Activated T-helper 2 cell treated with anti-CD3 and anti-CD28 coated beads, Interferon-gamma antibody, Interleukin-2, Interleukin-4, amounts not matched to agents 10 μg/mL and 5 μg/mL and 100 μg/mL, durations not matched to agents 14 hours and 24 hours and 36 hours (primary cell): ENCODE measurements around the gene MYF5. TPM values are rescaled to one million over a fixed set of nuclear protein-coding genes. Genes with fewer than 3 reads are reported as not detected.

Experiments
- DNase-seq: peaks from one replicate; pipeline ENCODE4 v3.0.0; 2021; ENCODE audit warnings: low spot score
- H3K27ac Mint-ChIP-seq: one replicate; pipeline ENCODE4 v1.8.0; 2021; ENCODE audit warnings: mixed read lengths
- H3K27me3 Mint-ChIP-seq: one replicate; pipeline ENCODE4 v1.8.0; 2021; ENCODE audit warnings: low read depth, mixed read lengths
- H3K36me3 Mint-ChIP-seq: one replicate; pipeline ENCODE4 v1.8.0; 2021; ENCODE audit warnings: low read depth, mixed read lengths
- H3K4me1 Mint-ChIP-seq: one replicate; pipeline ENCODE4 v1.8.0; 2021; ENCODE audit warnings: low read depth, mixed read lengths
- H3K4me3 Mint-ChIP-seq: one replicate; pipeline ENCODE4 v1.8.0; 2021; ENCODE audit warnings: low read depth, mild to moderate bottlenecking, moderate library complexity, mixed read lengths
- H3K9me3 Mint-ChIP-seq: one replicate; pipeline ENCODE4 v1.8.0; 2021; ENCODE audit warnings: mixed read lengths
- intact Hi-C: fragments of 100-400 bp; cut with micrococcal nuclease; formaldehyde crosslinking; loops from one replicate; pipeline ENCODE4 v1.15.1; 2023
- total RNA-seq: library from RNA; stranded (reverse); gene quantifications from 2 replicates; pipeline ENCODE4 v1.2.3, GENCODE V29; 2022

The MYF5 gene
- total RNA-seq, 1 donor from 2014 or later, result not detected

DNA sequence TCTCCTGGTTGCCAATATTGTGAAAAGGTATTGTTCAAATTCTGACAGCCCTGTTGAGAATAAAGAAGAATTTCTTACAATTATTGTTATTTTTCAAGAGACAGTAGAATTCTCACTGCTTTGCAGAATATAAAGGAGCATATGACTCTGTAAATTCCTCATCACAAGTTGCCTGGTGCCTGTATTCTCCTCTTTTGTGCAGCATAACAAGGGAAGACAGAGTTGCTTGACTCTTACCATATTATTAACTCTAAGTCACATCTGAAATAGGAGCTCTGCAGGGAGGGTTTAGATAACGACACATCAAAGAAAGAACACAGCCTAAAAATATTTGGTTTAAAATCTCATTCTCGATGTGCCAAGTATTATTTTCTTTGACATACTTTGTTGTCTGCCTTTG lies 31.1 kb downstream of the MYF5 start:
- no peak overlapping the region for H3K4me3 Mint-ChIP-seq
- intact Hi-C loops, result no loop called here
- no peak for DNase-seq
- no peak overlapping the region for H3K27ac Mint-ChIP-seq
- no peaks in the 10 kb centered on the region for H3K36me3 Mint-ChIP-seq
- H3K9me3 Mint-ChIP-seq, result no peaks in the 10 kb centered on the region
- no peaks in the 10 kb centered on the region for H3K4me1 Mint-ChIP-seq
- H3K27me3 Mint-ChIP-seq, result no peaks in the 10 kb centered on the region

DNA sequence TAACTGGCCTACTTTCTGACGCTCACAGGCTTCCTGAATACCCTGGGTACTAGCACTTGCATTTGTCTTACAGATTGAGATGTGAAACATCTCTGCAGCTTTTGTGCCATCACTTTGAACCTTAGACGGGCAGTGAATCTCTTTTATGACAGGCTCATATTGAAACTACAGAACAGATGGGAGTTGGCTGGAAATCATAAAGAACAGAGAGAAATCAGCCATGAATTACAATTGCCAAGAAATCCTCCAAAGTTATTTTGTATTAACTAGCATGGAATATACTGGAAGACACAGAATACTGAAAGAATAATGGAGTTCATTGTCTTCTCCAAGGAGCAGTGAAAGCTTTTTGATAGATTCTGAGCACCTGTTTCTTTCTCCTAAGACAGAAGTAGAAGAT lies 32.7 kb downstream of the MYF5 start:
- Mint-ChIP-seq H3K4me1 (no peaks in the 10 kb centered on the region), H3K27me3 (no peaks in the 10 kb centered on the region), H3K9me3 (no peaks in the 10 kb centered on the region), H3K27ac (no peak overlapping the region), H3K4me3 (no peak overlapping the region), H3K36me3 (no peaks in the 10 kb centered on the region)
- intact Hi-C loops, result no loop called here
- no peak for DNase-seq

DNA sequence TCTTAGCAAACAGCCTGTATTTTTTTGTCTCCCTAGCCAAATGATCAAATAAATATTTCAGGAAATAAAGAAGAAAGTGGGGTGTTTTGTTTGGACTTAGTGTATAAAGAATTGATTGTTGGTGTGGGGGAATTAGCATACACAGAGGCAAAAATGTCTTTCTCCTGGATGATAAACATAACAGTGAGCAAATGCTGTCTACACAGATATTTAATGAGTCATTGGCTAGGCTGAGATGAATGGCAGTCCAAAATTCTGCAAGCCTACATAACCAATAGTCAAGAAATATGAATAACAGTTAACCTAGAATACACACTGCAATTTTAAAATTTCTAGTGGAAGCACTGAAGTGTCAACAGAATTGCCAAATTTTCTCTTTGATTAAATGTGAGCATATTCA lies 35.8 kb downstream of the MYF5 start:
- H3K36me3 Mint-ChIP-seq, result no peaks in the 10 kb centered on the region
- H3K27ac Mint-ChIP-seq, result no peak overlapping the region
- no peaks in the 10 kb centered on the region for H3K27me3 Mint-ChIP-seq
- no peaks in the 10 kb centered on the region for H3K9me3 Mint-ChIP-seq
- intact Hi-C loops, result no loop called here
- peaks cover 3% of the 10 kb centered on the region for H3K4me1 Mint-ChIP-seq
- H3K4me3 Mint-ChIP-seq, result no peak overlapping the region
- no peak for DNase-seq

DNA sequence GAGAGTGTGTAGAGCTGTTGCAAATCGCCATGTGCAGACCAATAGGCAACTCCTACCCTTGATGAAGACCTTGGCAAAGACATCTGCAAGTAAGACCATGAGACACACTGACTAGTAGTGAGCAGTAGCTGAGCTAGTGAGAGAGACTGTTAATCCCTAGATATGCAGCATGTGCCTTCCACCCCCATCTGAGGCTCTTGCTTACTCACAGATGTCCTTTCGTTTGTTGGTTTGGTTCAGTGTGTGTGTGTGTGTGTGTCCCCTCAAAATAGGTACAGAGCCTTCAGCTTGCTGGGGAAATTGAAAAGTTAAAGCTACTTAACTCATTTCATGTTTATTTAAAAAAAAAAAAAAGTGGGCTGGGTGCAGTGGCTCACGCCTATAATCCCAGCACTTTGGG lies 37.6 kb downstream of the MYF5 start:
- H3K4me1 Mint-ChIP-seq, result peaks cover 3% of the 10 kb centered on the region
- peaks cover 1% of the 10 kb centered on the region for H3K27me3 Mint-ChIP-seq
- H3K36me3 Mint-ChIP-seq, result no peaks in the 10 kb centered on the region
- DNase-seq, result no peak
- H3K9me3 Mint-ChIP-seq, result no peaks in the 10 kb centered on the region
- no peak overlapping the region for H3K4me3 Mint-ChIP-seq
- no peak overlapping the region for H3K27ac Mint-ChIP-seq
- intact Hi-C loops, result no loop called here

DNA sequence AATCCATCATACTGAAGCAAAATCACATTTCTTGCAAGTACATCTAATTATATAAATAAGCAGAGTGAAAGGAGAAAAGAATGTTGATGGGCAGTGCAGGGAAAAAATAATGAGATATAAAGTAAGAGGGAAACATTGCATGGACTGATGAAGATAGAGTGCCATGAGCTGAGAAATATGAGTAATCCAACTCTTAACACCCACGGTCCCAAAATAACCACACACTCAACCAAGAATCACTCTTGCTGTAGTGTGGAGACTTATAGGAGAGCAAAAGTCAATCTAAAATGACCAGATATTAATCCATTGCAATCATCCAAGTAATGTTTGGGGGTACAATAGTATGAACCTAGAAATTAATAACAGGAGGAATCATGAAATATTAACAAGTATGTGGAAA lies 40.2 kb downstream of the MYF5 start:
- Mint-ChIP-seq H3K4me3 (no peak overlapping the region), H3K27me3 (peaks cover 5% of the 10 kb centered on the region), H3K9me3 (no peaks in the 10 kb centered on the region), H3K27ac (no peak overlapping the region), H3K4me1 (peaks cover 3% of the 10 kb centered on the region), H3K36me3 (no peaks in the 10 kb centered on the region)
- intact Hi-C loops, result no loop called here
- no peak for DNase-seq

DNA sequence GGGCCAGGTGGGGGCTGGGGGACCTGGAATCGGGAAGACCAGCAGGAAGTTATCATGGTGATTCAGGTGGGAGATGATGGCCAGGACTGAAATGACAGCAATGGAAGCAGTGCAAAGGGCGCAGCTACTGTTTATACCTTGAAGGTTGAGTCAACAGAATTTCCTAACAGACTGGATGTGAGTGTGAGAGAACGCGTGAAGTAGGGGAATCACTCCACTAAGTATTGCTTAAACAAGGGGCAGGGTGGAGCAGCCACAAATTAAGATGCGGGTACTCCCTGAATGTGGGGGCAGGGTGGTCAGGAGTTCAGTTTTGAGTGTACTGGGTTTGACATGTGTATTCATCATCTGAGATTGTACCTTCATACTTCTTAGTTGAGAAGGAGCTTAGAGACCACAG lies 45.1 kb downstream of the MYF5 start:
- H3K9me3 Mint-ChIP-seq, result no peaks in the 10 kb centered on the region
- no peak overlapping the region for H3K27ac Mint-ChIP-seq
- H3K4me3 Mint-ChIP-seq, result no peak overlapping the region
- H3K4me1 Mint-ChIP-seq, result peaks cover 3% of the 10 kb centered on the region
- intact Hi-C loops, result loop anchor here (2.0 kb wide), 2 partner anchors 289 to 349 kb away; no protein-coding TSS in a partner anchor
- no peaks in the 10 kb centered on the region for H3K36me3 Mint-ChIP-seq
- DNase-seq, result no peak
- H3K27me3 Mint-ChIP-seq, result peaks cover 5% of the 10 kb centered on the region

DNA sequence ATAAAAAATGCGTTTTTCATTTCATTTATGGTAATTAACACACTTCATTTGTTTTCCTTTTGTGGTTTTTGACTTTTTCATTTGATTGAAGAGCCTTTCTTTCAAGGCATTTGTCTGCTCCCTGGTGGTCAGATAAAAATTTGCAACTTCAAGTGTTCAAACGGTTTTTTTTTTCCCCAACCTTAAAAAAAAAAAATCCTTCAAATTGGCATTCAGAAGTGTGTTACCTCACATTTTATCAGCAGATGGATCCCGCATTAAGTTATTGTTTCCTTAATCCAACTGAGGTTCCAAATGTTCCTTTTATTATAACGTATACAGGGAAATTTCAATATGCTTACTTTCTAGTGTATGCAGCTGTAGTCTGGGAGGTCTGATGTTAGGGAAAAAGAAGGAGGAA lies 47.2 kb downstream of the MYF5 start:
- H3K4me1 Mint-ChIP-seq, result no peaks in the 10 kb centered on the region
- no peak for DNase-seq
- H3K27ac Mint-ChIP-seq, result no peak overlapping the region
- H3K36me3 Mint-ChIP-seq, result no peaks in the 10 kb centered on the region
- intact Hi-C loops, result loop anchor here (2.0 kb wide), 2 partner anchors 291 to 351 kb away; no protein-coding TSS in a partner anchor
- peaks cover 3% of the 10 kb centered on the region for H3K27me3 Mint-ChIP-seq
- H3K9me3 Mint-ChIP-seq, result no peaks in the 10 kb centered on the region
- H3K4me3 Mint-ChIP-seq, result no peak overlapping the region

DNA sequence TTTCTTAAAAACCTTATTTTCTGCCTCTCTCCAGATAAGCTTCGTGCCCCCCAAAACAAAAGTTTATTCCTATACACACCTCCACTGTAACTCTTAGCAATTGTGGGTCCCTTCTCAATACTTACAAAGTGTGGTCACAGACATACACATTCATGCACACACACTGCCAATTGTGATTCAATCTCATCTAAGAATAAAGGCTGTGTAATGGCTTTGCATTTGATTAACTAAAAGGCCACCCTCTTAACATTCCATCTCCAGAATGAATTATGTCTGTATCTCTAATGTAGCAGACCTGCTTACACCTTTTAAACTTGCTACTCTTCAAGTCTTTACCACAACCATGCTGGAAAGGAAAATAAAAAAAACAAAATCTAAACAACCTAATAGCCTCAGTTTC lies 49.5 kb downstream of the MYF5 start:
- Mint-ChIP-seq H3K4me3 (no peak overlapping the region), H3K27ac (no peak overlapping the region), H3K27me3 (peaks cover 2% of the 10 kb centered on the region), H3K9me3 (no peaks in the 10 kb centered on the region), H3K4me1 (no peaks in the 10 kb centered on the region), H3K36me3 (no peaks in the 10 kb centered on the region)
- DNase-seq, result no peak
- intact Hi-C loops, result no loop called here

DNA sequence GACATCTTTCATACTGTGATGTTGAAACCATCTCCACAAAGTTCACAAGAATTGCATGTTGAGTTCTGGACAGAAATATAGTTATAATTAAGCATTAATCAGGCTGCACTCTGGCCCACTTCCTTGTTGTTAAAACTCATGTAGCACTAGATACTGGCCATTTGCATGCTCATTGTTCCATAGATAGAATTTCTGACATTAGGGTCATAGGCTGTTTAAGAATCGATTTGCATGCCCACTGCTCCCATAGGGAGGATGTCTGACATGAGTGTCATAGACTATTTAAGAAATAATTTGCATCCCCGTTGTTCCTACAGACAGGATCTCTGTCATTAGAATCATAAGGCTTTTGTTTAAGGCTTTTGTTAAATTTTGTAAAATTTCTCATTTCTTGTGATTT lies 50.2 kb downstream of the MYF5 start:
- Mint-ChIP-seq H3K27me3 (peaks cover 2% of the 10 kb centered on the region), H3K4me3 (no peak overlapping the region), H3K36me3 (no peaks in the 10 kb centered on the region), H3K27ac (no peak overlapping the region), H3K9me3 (peaks cover 4% of the 10 kb centered on the region), H3K4me1 (no peaks in the 10 kb centered on the region)
- intact Hi-C loops, result no loop called here
- no peak for DNase-seq

Other genes with a start within 250 kb of the MYF5 start
- not detected in 2 replicates for gene MYF6, start 9.3 kb upstream of the MYF5 start, total RNA-seq
- 0.48 and 0.68 TPM in 2 replicates for gene LIN7A, start 221.0 kb downstream of the MYF5 start, total RNA-seq